Kidney tubule cell (primary cell): Measurements from ENCODE around the gene UNC5CL.

ENCODE experiments used
- DNase-seq: peaks from one replicate; pipeline ENCODE4 v3.0.0-alpha.2; 2018; ENCODE audit warnings: low spot score

The UNC5CL gene

GRCh38 chr6:41006217-41006616, 32.8 kb downstream of the UNC5CL start:
- DNase-seq, result peak; percentile 75

GRCh38 chr6:41002168-41002567, 36.9 kb downstream of the UNC5CL start:
- DNase-seq, result no peak

GRCh38 chr6:41000248-41000647, 38.8 kb downstream of the UNC5CL start:
- DNase-seq, result no peak

GRCh38 chr6:40999569-40999968, 39.5 kb downstream of the UNC5CL start:
- peak; percentile 69 for DNase-seq

GRCh38 chr6:40998661-40999060, 40.4 kb downstream of the UNC5CL start:
- no peak for DNase-seq

GRCh38 chr6:40997234-40997957, 41.6 kb downstream of the UNC5CL start:
- DNase-seq, result peak; percentile 91

- DNase-seq, result peak; percentile 35
Observed at GRCh38 chr6:40996591-40997233, 42.3 kb downstream of the UNC5CL start.

GRCh38 chr6:40992746-40993145, 46.3 kb downstream of the UNC5CL start:
- DNase-seq, result no peak

- no peak for DNase-seq
Observed at GRCh38 chr6:40990301-40990700, 48.7 kb downstream of the UNC5CL start.

- no peak for DNase-seq
Observed at GRCh38 chr6:40989204-40990169, 49.5 kb downstream of the UNC5CL start.

GRCh38 chr6:40988634-40989033, 50.4 kb downstream of the UNC5CL start:
- peak; percentile 37 for DNase-seq

GRCh38 chr6:40986921-40987819, 51.9 kb downstream of the UNC5CL start:
- no peak for DNase-seq

GRCh38 chr6:40986364-40986763, 52.7 kb downstream of the UNC5CL start:
- peak; percentile 33 for DNase-seq

- no peak for DNase-seq
Observed at GRCh38 chr6:40983752-40984151, 55.3 kb downstream of the UNC5CL start.

- DNase-seq, result no peak
Observed at GRCh38 chr6:40982917-40983316, 56.1 kb downstream of the UNC5CL start.

- DNase-seq, result no peak
Observed at GRCh38 chr6:40978687-40979289, 60.2 kb downstream of the UNC5CL start.

GRCh38 chr6:40977695-40978094, 61.3 kb downstream of the UNC5CL start:
- no peak for DNase-seq

- no peak for DNase-seq
Observed at GRCh38 chr6:40977085-40977484, 61.9 kb downstream of the UNC5CL start.
